HG03196 (cell line): ENCODE measurements around the gene ACER2.

Experiments
- ATAC-seq: cut with Tn5 transposase; IDR thresholded peaks from one replicate; pipeline ENCODE4 v1.9.1; 2021; ENCODE audit not compliant: unreplicated experiment

Gene ACER2

GRCh38 chr9:19481971-19482404 is 73.2 kb downstream of the ACER2 start:
- ATAC-seq: no peak

DNA sequence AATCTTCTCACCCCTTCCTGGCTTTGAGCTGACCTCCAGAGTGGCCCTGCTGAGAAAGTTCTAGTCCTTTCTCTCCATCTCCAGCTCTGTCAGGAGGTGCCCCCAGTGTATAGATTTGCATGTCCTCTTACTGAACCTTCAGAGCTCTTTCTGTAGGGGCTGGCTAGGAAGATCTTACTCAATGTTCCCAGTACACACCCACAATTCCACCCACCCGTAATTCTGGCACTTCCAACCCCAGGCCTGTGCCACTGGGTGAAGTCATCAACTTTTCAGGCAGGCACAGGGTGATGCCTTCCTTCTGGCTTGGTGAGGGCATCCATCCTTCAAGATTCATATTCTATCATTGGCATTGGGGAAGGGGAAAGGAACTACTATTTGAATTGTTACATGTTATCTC is 75.9 kb downstream of the ACER2 start:
- no peak for ATAC-seq

- no peak for ATAC-seq
Observed at GRCh38 chr9:19485193-19485592, 76.4 kb downstream of the ACER2 start.

- ATAC-seq: no peak
Observed at GRCh38 chr9:19486803-19487202, 78.0 kb downstream of the ACER2 start.

- no peak for ATAC-seq
Observed at GRCh38 chr9:19488721-19489120, 79.9 kb downstream of the ACER2 start.

GRCh38 chr9:19490269-19490668 is 81.5 kb downstream of the ACER2 start:
- no peak for ATAC-seq

- no peak for ATAC-seq
Observed at GRCh38 chr9:19490828-19491227, 82.0 kb downstream of the ACER2 start.

GRCh38 chr9:19492775-19493173 is 84.0 kb downstream of the ACER2 start:
- ATAC-seq: no peak

GRCh38 chr9:19493174-19493811 is 84.5 kb downstream of the ACER2 start:
- ATAC-seq: no peak

DNA sequence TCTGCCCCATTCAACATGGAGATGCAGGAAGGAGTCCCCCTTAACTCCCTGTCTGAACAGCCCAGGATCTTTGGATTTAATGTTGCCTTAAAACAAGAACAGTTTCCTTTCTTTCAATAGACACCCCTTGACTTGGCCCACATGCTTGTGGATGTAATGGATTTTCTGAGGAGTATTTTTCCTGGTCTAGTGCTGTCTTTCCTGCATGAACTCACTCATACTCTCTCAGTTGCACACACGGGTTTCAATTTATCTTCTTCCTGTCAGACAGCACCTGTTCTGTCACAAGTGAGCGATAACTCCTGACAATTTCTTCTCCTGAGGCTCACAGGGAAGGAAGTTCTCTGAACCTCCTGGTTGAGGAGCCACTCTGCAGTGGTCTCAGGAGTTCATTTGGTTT is 85.1 kb downstream of the ACER2 start:
- no peak for ATAC-seq

- no peak for ATAC-seq
Observed at GRCh38 chr9:19495186-19496028, 86.6 kb downstream of the ACER2 start.

- no peak for ATAC-seq
Observed at GRCh38 chr9:19496321-19497050, 87.7 kb downstream of the ACER2 start.

GRCh38 chr9:19497276-19497675 is 88.5 kb downstream of the ACER2 start:
- ATAC-seq: no peak

DNA sequence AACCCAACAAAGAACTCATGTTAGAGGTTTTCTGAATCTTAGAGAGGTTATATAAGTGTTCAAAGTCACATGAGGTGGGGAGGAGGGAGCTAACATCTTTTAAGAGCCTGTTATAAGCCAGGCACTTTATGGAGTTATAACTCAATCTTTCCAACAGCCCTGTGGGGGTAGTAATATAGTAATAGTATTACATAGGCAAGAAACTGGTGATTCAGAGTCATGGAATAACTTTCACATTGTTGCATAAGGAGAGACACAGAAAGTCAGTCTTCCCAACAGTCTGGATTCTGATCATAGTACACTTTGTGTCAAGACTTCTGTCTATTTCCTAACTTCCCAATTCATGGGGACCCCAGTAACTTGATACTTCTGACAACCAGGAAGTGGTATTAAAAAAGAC is 89.2 kb downstream of the ACER2 start:
- ATAC-seq: no peak
